Gastrocnemius medialis (tissue), 4 donors: ENCODE measurements around the gene AMN1.

Experiments
- CTCF ChIP-seq, 5 experiments: fragments of 450-650 bp in 3 of 5; fragments of 200-600 bp in 2 of 5; sonication (generic) in 2 of 5; IDR thresholded peaks in 4 of 5; conservative IDR thresholded peaks in 1 of 5; 1 replicate in 4 of 5; 2 replicates in 1 of 5; pipeline ENCODE4 v1.5.1; 2016 to 2019; ENCODE audit warnings: antibody characterized with exemption in 5 of 5, mild to moderate bottlenecking in 3 of 5, moderate library complexity in 3 of 5
- POLR2A ChIP-seq, 2 donors: fragments of 450-650 bp; IDR thresholded peaks; one replicate each; pipeline ENCODE4 v1.6.1; 2017; ENCODE audit warnings: antibody characterized with exemption in 2 of 2, mild to moderate bottlenecking in 2 of 2, moderate library complexity in 2 of 2

DNA sequence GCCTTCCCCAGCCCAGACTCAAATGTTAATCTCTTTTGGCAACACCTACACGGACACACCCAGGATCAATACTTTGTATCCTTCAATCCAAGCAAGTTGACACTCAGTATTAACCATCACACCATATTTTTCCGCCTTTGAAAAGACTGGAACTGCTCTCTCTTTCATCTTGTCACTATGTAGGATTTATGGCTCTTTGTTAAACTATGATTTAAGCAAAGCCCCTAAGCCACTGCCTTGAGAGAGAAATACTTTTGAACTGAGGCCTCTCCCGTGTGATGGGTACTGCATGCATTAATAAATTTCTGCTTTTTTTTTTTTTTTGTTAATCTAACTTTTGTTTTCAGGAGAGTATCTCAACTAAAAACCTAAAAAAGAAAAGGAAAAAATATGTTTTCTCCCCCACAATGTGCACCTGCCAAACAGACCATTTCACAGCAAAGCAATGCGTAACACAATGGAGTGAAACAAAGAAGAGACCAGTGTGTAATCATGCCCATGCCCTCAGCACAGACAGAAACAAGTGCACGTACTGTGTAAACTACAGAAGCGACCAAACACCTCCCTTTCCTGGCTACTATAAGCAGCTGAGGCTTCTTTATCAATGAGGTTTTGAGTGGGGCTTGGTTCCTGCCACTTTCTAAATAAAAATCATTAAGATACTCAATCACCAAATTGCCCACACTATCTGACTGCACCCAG is 97.6 kb downstream of the AMN1 start:
- TF ChIP-seq CTCF (IDR thresholded peaks at IDR 0.05 in 4 of 5, conservative IDR thresholded peaks at IDR 0.05 in 1 of 5) = no peak
- no peak for TF ChIP-seq POLR2A (IDR thresholded peaks at IDR 0.05)
